Measurements from ENCODE around the gene PACSIN1. TPM values are rescaled to one million over a fixed set of nuclear protein-coding genes. Genes with fewer than 3 reads are reported as not detected.

PACSIN1 gene
- total RNA-seq, 1 experiment from 2014 or later: 5.0 TPM

DNA sequence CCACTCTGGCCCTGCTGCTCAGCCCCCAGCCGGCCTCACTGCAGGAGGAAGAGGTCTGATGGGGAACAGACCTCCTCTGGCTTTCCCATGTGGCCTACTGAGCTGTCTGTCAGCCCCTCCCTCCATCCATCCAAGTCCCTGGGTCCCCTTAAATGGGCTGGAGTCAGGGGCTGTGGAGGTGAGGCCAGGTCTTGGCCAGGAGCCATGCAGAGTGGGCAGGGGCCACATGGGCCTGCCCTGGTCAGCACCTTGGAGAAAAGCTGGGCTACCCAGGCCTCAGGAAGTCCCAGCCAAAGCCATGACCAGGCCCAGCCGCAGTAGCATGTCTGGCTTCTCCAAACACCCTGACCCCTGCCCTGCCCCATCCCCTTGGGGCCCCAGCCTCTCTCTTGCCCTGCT lies 83.9 kb downstream of the PACSIN1 start:
- TF ChIP-seq ZNF274 (IDR thresholded peaks at IDR 0.05; ENCODE audit: low read depth, low read length) (no peak), EZH2phosphoT487 (IDR thresholded peaks at IDR 0.05; ENCODE audit: borderline replicate concordance) (no peak), JUND (IDR thresholded peaks at IDR 0.05) (no peak), EGR1 (IDR thresholded peaks at IDR 0.05; ENCODE audit: low read depth) (no peak), SRF (IDR thresholded peaks at IDR 0.05; ENCODE audit: low read depth) (no peak), SIN3A (IDR thresholded peaks at IDR 0.05; ENCODE audit: low read depth) (no peak), POLR2A (IDR thresholded peaks at IDR 0.05; ENCODE audit: borderline replicate concordance, extremely low read depth, insufficient read depth, insufficient read length) (no peak), CBX3 (IDR thresholded peaks at IDR 0.05; ENCODE audit: low read depth) (no peak), YY1 (IDR thresholded peaks at IDR 0.05; ENCODE audit: extremely low read depth, insufficient replicate concordance, low read depth, low read length) (no peak), CEBPB (IDR thresholded peaks at IDR 0.05; ENCODE audit: low read depth) (no peak), TCF7L2 (IDR thresholded peaks at IDR 0.05; ENCODE audit: borderline replicate concordance, extremely low read depth, insufficient read depth, insufficient read length) (no peak), POLR2AphosphoS5 (IDR thresholded peaks at IDR 0.05; ENCODE audit: low read depth, low read length) (no peak), ZFX (IDR thresholded peaks at IDR 0.05) (no peak), FOSL1 (IDR thresholded peaks at IDR 0.05; ENCODE audit: low read depth) (no peak)
- TF ChIP-seq, protein P1, sequence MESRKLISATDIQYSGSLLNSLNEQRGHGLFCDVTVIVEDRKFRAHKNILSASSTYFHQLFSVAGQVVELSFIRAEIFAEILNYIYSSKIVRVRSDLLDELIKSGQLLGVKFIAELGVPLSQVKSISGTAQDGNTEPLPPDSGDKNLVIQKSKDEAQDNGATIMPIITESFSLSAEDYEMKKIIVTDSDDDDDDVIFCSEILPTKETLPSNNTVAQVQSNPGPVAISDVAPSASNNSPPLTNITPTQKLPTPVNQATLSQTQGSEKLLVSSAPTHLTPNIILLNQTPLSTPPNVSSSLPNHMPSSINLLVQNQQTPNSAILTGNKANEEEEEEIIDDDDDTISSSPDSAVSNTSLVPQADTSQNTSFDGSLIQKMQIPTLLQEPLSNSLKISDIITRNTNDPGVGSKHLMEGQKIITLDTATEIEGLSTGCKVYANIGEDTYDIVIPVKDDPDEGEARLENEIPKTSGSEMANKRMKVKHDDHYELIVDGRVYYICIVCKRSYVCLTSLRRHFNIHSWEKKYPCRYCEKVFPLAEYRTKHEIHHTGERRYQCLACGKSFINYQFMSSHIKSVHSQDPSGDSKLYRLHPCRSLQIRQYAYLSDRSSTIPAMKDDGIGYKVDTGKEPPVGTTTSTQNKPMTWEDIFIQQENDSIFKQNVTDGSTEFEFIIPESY (IDR thresholded peaks at IDR 0.05; ENCODE audit: extremely low read depth, insufficient replicate concordance, low read length): no peak
- TF ChIP-seq, protein P2, sequence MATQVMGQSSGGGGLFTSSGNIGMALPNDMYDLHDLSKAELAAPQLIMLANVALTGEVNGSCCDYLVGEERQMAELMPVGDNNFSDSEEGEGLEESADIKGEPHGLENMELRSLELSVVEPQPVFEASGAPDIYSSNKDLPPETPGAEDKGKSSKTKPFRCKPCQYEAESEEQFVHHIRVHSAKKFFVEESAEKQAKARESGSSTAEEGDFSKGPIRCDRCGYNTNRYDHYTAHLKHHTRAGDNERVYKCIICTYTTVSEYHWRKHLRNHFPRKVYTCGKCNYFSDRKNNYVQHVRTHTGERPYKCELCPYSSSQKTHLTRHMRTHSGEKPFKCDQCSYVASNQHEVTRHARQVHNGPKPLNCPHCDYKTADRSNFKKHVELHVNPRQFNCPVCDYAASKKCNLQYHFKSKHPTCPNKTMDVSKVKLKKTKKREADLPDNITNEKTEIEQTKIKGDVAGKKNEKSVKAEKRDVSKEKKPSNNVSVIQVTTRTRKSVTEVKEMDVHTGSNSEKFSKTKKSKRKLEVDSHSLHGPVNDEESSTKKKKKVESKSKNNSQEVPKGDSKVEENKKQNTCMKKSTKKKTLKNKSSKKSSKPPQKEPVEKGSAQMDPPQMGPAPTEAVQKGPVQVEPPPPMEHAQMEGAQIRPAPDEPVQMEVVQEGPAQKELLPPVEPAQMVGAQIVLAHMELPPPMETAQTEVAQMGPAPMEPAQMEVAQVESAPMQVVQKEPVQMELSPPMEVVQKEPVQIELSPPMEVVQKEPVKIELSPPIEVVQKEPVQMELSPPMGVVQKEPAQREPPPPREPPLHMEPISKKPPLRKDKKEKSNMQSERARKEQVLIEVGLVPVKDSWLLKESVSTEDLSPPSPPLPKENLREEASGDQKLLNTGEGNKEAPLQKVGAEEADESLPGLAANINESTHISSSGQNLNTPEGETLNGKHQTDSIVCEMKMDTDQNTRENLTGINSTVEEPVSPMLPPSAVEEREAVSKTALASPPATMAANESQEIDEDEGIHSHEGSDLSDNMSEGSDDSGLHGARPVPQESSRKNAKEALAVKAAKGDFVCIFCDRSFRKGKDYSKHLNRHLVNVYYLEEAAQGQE (IDR thresholded peaks at IDR 0.05; ENCODE audit: low read depth): no peak
- TF ChIP-seq, protein P3, sequence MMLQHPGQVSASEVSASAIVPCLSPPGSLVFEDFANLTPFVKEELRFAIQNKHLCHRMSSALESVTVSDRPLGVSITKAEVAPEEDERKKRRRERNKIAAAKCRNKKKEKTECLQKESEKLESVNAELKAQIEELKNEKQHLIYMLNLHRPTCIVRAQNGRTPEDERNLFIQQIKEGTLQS (IDR thresholded peaks at IDR 0.05): no peak
- BruUV-seq (replicated peaks): no TSS peak
- H3K9ac ChIP-seq (ENCODE audit: low read length): no peak overlapping the region
- ATAC-seq (no peak), DNase-seq (ENCODE audit: low read depth, low spot score) (no peak)
- ChIA-PET RAD21 (ENCODE audit: low non-redundant PET in 1 of 2, low total read pairs in 2 of 2, uncharacterized antibody in 2 of 2, unreplicated experiment in 2 of 2) (no interaction called here), CTCF (no interaction called here), POLR2A (interaction anchor here (0.9 kb wide), 1 partner anchor 61 kb away, joined by 3 read pairs; no protein-coding TSS in a partner anchor)
- no peaks in the 10 kb centered on the region for H3K27me3 ChIP-seq (ENCODE audit: insufficient read depth, low read length)
- no peaks in the 10 kb centered on the region for H3K9me2 ChIP-seq (ENCODE audit: insufficient read depth)
- H3K4me3 ChIP-seq (replicated peaks in 1 of 2; ENCODE audit: low read depth in 1 of 2, low read length in 2 of 2): no peak overlapping the region
- H4K20me1 ChIP-seq (ENCODE audit: insufficient read depth): no peaks in the 10 kb centered on the region
- intact Hi-C loops (cut with micrococcal nuclease): no loop called here
- H2AFZ ChIP-seq (ENCODE audit: low read depth, low read length, poor library complexity, severe bottlenecking): no peak overlapping the region
- no peak overlapping the region for H3K4me2 ChIP-seq (ENCODE audit: low read length)
- no peaks in the 10 kb centered on the region for H3K79me2 ChIP-seq (ENCODE audit: insufficient read depth, low read length)
- no peak overlapping the region for H3K27ac ChIP-seq (ENCODE audit: low read depth, low read length)
- peaks cover 20% of the 10 kb centered on the region in 2 experiments for H3K4me1 ChIP-seq (ENCODE audit: control insufficient read depth in 1 of 2, insufficient read depth in 2 of 2, low read length in 2 of 2)
- H3K36me3 ChIP-seq (ENCODE audit: control insufficient read depth in 1 of 2, insufficient read depth in 2 of 2, low read length in 2 of 2): no peaks in the 10 kb centered on the region
- no peaks in the 10 kb centered on the region for H3K9me3 ChIP-seq (ENCODE audit: control insufficient read depth in 1 of 2, insufficient read depth in 1 of 2, low read depth in 1 of 2, low read length in 2 of 2)
